HepG2 (cell line): ENCODE data around the gene FAM89B. TPM values are rescaled to one million over a fixed set of nuclear protein-coding genes. Genes with fewer than 3 reads are reported as not detected.

Experiments
- ESRRA ChIP-seq: sonication (generic); formaldehyde crosslinking; IDR thresholded peaks from 2 replicates; pipeline ENCODE4 v1.5.1; 2020; ENCODE audit warnings: mild to moderate bottlenecking, low read depth, missing genetic modification reagents
- GATA4 ChIP-seq: sonication (generic); IDR thresholded peaks from 2 replicates; pipeline ENCODE4 v1.6.1; 2016; ENCODE audit warnings: antibody characterized with exemption, low read depth, borderline replicate concordance
- GZF1 ChIP-seq: sonication (generic); formaldehyde crosslinking; IDR thresholded peaks from 2 replicates; pipeline ENCODE4 v1.5.1; 2020; ENCODE audit warnings: mild to moderate bottlenecking, missing genetic modification reagents
- KAT2B ChIP-seq: fragments of 150-350 bp; IDR thresholded peaks from 2 replicates; pipeline ENCODE4 v1.6.1; 2014; ENCODE audit warnings: low read depth, low read length, borderline replicate concordance
- RAD51 ChIP-seq: fragments of 450-650 bp; IDR thresholded peaks from 2 replicates; pipeline ENCODE4 v1.6.1; 2016; ENCODE audit warnings: borderline replicate concordance
- RBAK ChIP-seq: sonication (generic); formaldehyde crosslinking; IDR thresholded peaks from 2 replicates; pipeline ENCODE4 v1.5.1; 2020; ENCODE audit warnings: mild to moderate bottlenecking, missing genetic modification reagents
- SNAPC5 ChIP-seq: sonication (generic); formaldehyde crosslinking; IDR thresholded peaks from 2 replicates; pipeline ENCODE4 v1.8.1; 2023; ENCODE audit warnings: mild to moderate bottlenecking, missing genetic modification reagents, borderline replicate concordance
- ZBTB2 ChIP-seq: sonication (generic); formaldehyde crosslinking; IDR thresholded peaks from 2 replicates; pipeline ENCODE4 v1.8.0; 2022; ENCODE audit warnings: low read depth, missing genetic modification reagents
- ZNF136 ChIP-seq: sonication (generic); formaldehyde crosslinking; IDR thresholded peaks from 2 replicates; pipeline ENCODE4 v1.8.1; 2022; ENCODE audit warnings: low read depth, mild to moderate bottlenecking, moderate library complexity, missing genetic modification reagents
- ZNF253 ChIP-seq: sonication (generic); formaldehyde crosslinking; IDR thresholded peaks from 2 replicates; pipeline ENCODE4 v1.8.0; 2022; ENCODE audit warnings: mild to moderate bottlenecking, missing genetic modification reagents, borderline replicate concordance
- ZNF572 ChIP-seq: sonication (generic); formaldehyde crosslinking; IDR thresholded peaks from 2 replicates; pipeline ENCODE4 v1.5.1; 2020; ENCODE audit warnings: mild to moderate bottlenecking, missing genetic modification reagents
- ZNF577 ChIP-seq: sonication (generic); formaldehyde crosslinking; IDR thresholded peaks from 2 replicates; pipeline ENCODE4 v1.4.0; 2020; ENCODE audit warnings: mild to moderate bottlenecking, low read depth, missing genetic modification reagents, borderline replicate concordance
- ZNF639 ChIP-seq: conservative IDR thresholded peaks from 2 replicates; pipeline ENCODE4 v1.6.1; 2018; ENCODE audit warnings: missing genetic modification reagents
- ZNF800 ChIP-seq: sonication (generic); formaldehyde crosslinking; IDR thresholded peaks from 2 replicates; pipeline ENCODE4 v1.4.0; 2020; ENCODE audit warnings: missing genetic modification reagents
- ZNF878 ChIP-seq: sonication (generic); formaldehyde crosslinking; IDR thresholded peaks from 2 replicates; pipeline ENCODE4 v1.8.1; 2023; ENCODE audit warnings: mild to moderate bottlenecking, missing genetic modification reagents, moderate library complexity
- ZSCAN25 ChIP-seq: sonication (generic); formaldehyde crosslinking; IDR thresholded peaks from 2 replicates; pipeline ENCODE4 v1.8.0; 2022; ENCODE audit warnings: mild to moderate bottlenecking, missing genetic modification reagents
- polyA plus RNA-seq, 8 experiments: library from polyadenylated mRNA; depleted of rRNA in 3 of 8; stranded (reverse) in 7 of 8; unstranded in 1 of 8; fragments of >200 nt; fragmentation: Illumina TruSeq in 4 of 8; extraction: Trizol in 4 of 8; gene quantifications; 2 replicates each; pipeline versions ENCODE4 v1.2.1 to v1.2.3, GENCODE V29; 2011 to 2016; ENCODE audit warnings: low read depth in 4 of 8, missing spikeins in 1 of 8, mixed read lengths in 1 of 8; ENCODE audit not compliant: insufficient read depth in 1 of 8
- total RNA-seq, 5 experiments: library from RNA; depleted of rRNA; stranded (reverse); fragments of >200 nt; fragmentation: Illumina TruSeq; extraction: Trizol; gene quantifications; 2 replicates each; pipeline ENCODE4 v1.2.3, GENCODE V29; 2016; ENCODE audit warnings: low read depth in 1 of 5
- TF ChIP-seq, protein P1 (sequence below): sonication (generic); formaldehyde crosslinking; IDR thresholded peaks from 2 replicates; pipeline ENCODE4 v1.9.0; 2021; ENCODE audit warnings: missing genetic modification reagents, borderline replicate concordance
- TF ChIP-seq, protein P2 (sequence below): sonication (generic); formaldehyde crosslinking; conservative IDR thresholded peaks from 2 replicates; pipeline ENCODE4 v1.8.0; 2022; ENCODE audit warnings: missing genetic modification reagents

The FAM89B gene
- total and polyA plus RNA-seq, 2 of the 13 experiments (the other 11 are each of a cell fraction or from before 2014, with no cell fraction given): 5.7 to 8.0 TPM

DNA sequence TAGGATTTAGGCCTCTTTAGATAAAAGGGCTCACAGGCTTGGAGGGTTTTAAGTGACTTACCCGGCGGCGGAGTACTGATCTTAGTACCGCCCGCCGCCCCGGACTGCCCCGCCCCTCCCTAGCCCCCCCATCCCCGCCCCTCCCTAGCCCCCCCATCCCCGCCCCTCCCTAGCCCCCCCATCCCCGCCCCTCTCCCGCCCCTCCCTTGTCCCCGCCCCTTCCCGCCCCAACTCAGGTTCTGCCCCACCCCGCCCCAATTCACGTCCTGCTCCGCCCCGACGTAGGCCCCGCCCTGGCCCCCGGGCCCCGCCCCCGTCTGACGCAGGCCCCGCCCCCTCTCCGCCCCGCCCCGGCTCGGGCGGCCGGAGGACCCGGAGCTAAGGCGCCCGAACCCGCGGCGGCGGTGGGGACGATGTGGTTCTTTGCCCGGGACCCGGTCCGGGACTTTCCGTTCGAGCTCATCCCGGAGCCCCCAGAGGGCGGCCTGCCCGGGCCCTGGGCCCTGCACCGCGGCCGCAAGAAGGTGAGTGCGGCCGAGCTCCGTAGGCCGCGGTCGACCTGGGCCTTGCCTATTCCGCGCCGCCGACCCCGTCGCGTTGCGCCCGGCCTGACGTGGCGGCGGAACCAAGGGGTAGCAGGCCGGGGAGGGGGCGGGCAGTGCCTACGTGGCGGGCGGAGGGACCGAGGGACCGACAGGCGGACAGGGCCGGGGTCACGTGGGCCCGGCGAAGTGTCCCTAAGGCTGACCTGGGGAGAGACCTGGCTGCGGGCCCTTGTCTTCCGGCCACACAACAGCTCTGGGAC, 47.4 kb upstream of the FAM89B start, which contains the start of gene SCYL1 (continued):
- TF ChIP-seq ZNF639 (CRISPR knock-in tag) (0 out of 2 replicates have a peak, but pooled peaks have one; percentile 37), GZF1 (CRISPR knock-in tag) (no peak), ZNF136 (no peak), GATA4 (0 out of 2 replicates have a peak, but pooled peaks have one; percentile 41), ZNF577 (CRISPR knock-in tag) (no peak), ESRRA (CRISPR knock-in tag) (no peak), ZNF572 (no peak), RBAK (no peak), KAT2B (no peak), RAD51 (no peak), ZNF878 (no peak), ZNF253 (CRISPR knock-in tag) (no peak), ZSCAN25 (CRISPR knock-in tag) (no peak; the same call in 1 of the 2 replicates), SNAPC5 (no peak), ZNF800 (CRISPR knock-in tag) (no peak), ZBTB2 (CRISPR knock-in tag) (peak; percentile 51; the same call in 1 of the 2 replicates)
- TF ChIP-seq, protein P1, sequence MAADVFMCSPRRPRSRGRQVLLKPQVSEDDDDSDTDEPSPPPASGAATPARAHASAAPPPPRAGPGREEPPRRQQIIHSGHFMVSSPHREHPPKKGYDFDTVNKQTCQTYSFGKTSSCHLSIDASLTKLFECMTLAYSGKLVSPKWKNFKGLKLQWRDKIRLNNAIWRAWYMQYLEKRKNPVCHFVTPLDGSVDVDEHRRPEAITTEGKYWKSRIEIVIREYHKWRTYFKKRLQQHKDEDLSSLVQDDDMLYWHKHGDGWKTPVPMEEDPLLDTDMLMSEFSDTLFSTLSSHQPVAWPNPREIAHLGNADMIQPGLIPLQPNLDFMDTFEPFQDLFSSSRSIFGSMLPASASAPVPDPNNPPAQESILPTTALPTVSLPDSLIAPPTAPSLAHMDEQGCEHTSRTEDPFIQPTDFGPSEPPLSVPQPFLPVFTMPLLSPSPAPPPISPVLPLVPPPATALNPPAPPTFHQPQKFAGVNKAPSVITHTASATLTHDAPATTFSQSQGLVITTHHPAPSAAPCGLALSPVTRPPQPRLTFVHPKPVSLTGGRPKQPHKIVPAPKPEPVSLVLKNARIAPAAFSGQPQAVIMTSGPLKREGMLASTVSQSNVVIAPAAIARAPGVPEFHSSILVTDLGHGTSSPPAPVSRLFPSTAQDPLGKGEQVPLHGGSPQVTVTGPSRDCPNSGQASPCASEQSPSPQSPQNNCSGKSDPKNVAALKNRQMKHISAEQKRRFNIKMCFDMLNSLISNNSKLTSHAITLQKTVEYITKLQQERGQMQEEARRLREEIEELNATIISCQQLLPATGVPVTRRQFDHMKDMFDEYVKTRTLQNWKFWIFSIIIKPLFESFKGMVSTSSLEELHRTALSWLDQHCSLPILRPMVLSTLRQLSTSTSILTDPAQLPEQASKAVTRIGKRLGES (CRISPR knock-in tag): peak; percentile 46; the same call in 1 of the 2 replicates
- TF ChIP-seq, protein P2, sequence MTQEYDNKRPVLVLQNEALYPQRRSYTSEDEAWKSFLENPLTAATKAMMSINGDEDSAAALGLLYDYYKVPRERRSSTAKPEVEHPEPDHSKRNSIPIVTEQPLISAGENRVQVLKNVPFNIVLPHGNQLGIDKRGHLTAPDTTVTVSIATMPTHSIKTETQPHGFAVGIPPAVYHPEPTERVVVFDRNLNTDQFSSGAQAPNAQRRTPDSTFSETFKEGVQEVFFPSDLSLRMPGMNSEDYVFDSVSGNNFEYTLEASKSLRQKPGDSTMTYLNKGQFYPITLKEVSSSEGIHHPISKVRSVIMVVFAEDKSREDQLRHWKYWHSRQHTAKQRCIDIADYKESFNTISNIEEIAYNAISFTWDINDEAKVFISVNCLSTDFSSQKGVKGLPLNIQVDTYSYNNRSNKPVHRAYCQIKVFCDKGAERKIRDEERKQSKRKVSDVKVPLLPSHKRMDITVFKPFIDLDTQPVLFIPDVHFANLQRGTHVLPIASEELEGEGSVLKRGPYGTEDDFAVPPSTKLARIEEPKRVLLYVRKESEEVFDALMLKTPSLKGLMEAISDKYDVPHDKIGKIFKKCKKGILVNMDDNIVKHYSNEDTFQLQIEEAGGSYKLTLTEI (CRISPR knock-in tag): no peak
